Fibroblast of skin of back (primary cell): Measurements from ENCODE around the gene GDPD5.

Source experiments
- DNase-seq: peaks from one replicate; pipeline ENCODE4 v3.0.0-alpha.2; 2013

GDPD5 gene

DNA sequence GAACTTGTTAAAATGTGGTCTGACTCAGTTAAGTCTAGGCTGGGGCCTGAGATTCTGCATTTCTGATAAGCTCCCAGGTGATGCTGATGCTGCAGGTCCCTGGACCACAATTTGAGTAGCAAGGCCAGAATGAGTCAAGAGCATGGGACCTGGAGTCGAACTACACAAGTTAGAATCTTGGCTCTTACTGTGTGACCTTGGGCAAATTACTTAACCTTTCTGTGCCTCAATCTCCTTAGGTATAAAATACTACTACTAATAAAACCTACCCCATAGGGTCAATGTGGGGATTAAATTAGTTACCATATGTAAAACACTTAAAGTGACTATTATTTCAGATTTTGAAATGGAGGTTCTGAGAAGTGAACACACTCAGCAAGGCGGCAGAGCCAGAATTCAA, 34.3 kb downstream of the GDPD5 start:
- no peak for DNase-seq

DNA sequence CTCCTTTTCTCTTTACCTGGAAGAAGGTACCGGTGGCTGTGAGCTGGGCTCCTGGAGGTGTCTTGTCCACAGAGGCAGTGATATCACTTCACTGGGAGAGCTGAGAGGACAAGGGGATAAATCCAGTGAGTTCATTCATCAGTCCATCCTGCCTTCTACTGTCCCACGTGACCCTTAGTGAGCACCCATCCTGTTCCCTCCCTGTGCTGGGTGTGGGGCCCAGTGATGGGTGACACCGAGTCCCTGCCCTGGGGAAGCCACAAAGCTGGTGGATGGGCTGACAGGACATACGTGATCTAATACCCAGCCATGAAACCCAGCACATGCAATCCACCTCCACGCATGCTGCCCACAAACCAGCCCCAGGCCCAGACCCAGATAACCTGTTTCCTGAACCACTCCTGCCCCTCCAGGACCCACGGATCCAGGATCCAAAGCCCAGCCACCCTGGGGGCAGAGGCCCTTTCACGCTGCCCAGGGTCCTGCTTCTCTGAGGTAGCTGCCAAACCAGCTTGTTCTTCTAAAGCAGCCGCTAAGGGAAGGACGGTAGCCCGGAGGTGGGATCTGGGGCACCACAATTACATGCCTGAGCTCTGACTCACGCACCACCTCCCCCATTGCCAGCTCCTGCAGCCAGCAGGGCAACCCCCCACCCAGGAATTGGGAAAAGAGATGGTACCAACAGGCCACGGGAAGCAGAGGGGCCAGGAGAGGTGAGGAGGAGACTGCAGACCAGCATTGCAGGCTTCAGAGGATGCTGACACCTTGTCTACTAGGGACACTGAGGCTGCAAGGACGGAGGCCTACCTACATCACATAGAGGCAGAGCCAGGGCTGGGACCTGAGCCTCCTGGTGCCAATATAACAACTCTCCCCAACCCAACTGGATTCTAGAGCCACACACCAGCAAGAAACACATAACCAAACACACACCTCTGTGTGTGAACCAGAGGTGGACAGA, 35.2 kb downstream of the GDPD5 start:
- DNase-seq = peak; percentile 62

DNA sequence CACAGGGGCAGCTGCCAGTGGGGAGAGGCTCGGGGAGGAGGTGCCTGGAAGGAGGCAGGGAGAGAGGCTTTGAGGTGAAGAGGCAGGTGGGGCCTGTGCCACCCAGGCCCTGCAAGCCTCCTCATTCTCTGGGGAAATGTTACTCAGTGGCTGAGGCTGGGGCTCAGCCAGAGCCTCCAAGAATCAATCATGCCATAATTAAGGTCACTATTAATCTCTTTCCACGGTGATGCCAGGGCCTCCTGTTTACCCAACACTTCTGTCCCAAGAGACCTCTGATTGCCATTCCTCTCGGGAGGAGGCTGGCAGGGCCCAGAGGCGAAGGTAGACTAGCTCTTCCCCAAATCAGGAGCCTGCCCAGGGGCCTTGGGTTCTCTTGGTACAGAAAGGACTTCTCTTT, 38.4 kb downstream of the GDPD5 start:
- no peak for DNase-seq

DNA sequence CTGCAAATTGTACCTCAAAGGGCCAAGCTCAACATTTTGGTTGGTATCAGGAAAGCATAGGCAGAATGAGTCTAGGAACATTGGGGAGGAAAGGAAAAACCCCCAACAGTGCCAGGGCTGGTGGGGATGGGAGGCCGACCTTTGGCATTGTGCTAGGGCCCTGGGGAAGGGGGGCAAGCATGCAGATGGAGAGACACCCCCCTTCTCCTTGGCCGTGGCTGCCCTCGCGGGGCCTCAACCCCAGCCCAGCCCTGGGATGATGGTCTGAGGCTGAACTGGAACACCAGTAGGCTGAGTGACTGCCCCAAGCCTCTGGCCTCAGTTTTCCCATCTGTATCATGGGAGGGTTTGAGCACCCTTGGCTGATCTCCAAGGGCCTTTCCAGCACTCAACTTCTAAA, 40.0 kb downstream of the GDPD5 start:
- no peak for DNase-seq

DNA sequence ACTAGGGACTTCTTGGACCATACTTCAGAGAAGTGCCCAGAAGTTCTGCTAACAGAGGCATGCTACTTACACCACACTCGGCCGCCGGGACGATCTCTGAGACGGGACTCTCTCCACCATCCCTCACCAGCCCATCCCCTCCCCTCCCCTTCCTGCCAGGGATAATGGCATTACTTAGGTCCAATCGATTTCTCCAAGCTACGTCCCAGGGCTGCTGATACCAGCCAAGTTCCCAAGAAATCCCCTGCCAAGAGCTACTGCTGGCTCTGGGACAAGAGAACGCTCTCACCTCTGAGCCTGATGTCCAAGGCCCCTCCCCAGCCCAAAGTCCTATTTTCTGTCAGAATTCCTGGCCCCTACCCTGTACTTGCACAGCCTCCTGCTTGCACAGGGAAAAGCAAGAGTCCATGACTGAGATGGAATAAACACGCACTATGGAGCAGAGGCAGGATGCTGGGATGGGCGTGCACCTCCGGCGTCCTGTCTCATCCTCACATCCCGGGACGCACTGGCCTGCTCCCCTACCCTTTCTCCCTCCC, 42.7 kb downstream of the GDPD5 start:
- no peak for DNase-seq

DNA sequence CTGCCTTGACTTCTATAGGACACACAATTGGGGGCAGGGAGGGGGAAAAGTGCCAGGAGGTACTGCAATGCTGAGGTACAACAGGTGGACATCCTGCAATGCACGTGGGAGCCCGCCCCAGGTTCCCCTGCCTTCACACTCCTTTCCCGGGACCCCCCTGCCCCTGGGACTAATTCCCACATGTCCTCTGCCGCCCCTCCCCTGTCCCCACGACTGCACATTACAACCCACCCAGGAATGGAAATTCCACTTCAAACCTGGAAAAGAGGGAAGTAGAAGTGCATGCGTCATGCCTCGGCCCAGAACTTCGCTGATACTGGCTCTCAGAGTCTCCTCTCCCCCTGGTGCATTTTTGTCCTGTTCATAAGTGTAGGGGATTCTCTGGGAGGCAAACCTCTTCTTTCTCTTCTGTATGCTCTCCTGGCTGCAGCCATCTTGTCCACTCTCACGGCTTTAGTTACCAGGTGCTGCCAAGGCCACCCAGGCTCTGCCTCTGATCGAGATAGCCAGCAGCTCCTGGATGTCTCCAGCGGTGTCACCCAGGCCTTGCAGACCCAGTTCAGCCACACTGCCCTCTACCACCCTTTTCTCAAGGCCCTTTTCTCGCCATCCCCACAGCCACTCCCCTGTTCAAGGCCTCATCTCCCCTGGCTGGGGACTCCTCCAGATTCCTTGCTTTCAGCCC, 43.7 kb downstream of the GDPD5 start:
- no peak for DNase-seq

DNA sequence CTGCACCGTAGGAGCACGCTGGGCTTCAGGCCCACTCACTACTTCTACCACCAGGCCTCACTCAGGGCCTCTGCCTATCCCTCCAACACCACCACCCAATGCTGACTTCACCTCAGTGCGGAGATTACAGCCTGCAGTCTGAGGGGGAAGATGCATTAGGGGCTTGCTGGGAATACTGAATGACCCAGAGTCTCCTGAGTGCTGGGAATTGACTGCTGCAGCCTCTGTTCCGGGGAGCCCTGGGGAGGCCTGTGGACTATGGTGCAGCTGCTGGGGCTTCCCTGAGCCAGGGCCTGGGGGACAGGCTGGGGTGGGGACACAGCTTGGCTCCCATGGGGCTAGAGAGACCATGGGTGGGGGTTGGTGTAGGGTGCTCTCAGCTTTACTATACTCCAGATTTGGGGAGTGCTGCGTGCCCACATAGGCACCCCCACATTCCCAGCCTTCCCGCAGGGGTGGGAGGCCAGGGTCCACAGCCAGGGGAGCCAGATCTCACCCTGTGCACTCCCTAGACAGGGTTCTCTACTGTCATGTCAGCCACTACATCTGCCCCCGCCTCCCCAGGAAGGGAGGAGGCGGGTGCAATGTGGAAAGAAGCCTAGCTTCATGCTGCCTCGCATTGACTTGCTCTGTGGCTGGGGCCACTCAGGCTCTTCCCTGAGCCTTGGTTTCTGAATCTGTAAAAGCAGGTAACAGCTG, 44.4 kb downstream of the GDPD5 start:
- no peak for DNase-seq

DNA sequence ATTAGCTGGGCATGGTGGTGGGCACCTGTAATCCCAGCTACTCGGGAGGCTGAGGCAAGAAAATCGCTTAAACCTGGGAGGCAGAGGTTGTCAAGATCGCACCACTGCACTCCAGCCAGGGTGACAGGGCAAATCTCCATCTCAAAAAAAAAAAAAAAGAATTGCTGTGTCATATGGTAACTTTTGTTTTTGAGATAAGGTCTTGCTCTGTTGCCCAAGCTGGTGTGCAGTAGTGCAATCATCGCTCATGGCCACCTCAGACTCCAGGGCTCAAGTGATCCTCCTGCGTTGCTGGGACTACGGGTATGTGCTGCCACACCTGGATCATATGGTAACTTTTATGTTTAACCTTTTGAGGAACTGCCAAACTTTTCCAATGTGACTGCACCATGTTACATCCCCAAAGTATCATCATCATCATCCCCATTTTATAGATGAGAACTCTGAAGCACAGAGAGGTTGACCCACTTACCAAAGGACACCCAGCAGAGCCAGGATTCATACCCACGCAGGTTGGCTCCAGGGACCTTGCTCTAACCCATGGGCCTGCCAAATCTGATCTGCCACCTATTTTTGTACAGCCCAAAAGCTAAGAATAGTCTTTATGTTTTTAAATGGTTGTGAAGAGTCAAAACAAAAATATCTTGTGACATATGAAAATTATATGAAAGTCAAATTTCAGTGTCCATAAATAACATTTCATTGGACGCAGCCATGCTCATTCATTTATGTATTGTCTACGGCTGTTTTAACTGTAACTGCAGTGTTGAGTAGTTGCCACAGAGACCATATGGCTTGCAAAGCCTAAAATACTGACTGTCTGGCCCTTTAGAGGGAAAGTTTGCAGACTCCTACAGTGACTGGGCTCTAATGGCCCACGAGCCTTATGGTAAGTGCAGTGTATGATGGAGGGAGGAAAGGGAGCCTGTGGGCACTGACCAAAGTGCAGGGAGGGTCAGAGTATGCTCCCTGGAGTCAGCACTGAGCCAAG, 45.3 kb downstream of the GDPD5 start:
- DNase-seq = no peak

DNA sequence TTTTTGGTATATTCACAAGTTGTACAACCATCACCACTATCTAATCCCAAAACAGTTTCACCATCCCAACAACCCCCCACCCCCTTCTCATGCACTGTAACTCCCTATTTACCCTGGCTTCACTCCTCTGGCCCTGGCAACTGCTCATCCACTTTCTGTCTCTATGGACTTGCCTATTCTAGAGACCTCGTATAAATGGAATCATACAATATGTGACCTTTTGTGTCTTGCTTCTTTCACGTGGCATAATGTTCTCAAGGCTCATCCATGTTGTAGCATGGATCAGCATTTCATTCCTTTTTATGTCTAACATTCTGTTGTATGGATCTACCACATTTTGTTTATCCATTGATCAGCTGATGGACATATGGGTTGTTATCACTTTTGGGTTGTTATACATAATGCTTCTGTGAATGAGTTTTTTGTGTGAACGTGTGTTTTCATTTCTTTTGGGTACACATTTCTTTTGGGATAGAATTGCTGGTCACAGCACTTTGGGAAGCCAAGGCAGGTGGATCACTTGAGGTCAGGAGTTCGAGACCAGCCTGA, 46.1 kb downstream of the GDPD5 start:
- DNase-seq = no peak

DNA sequence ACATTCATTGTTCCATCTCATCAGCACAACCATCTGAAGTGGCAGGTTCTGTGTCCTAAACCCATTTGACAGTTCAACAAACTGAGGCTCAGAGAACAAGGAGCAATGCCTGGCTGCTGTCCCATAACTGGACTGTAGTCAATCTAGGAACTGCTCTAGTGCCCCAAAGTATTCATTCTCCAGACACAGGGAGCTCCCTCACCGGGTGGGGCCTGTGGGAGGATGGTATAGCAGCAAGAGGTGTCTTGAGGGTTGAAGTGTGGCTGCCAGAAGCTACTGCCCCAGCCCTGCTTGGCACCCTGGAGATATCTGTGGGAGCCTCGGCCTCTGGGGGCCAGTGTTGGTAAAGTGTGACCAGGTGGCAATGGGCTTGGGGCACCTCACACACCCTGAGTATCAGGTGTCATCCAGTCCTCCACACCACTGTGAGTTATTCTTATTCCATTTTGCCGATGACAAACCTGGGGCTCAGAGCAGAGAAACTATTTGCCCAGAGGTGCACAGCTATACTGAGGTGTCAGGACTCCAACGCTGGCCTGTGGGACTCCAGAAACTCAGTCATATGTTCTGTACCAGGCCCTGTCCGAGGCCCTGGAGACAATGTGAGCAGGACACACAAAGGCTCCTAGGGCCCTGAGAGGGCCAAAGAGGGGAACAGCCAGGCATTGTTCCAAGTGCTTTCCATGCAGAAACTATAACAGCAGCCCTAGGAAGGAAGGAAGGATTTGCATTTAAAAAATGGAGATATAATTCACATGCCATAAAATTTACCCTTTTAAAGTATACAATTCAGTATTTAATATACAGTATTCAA, 46.8 kb downstream of the GDPD5 start:
- no peak for DNase-seq

DNA sequence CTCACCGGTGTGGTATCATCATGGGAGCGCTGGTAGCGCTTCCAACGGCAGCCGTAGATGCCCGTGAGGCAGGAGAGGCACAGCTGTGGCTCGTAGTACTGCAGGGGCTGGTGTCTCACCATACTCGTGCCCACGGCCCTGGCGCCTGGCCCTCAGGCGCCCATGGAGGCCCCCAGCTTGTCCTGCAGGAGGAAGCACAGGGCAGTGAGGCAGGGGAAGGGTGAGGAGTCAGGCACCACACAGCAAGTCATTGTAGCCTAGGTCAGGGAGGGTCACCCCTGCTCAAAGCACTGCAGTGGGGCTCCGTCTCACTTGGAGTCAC, 48.2 kb downstream of the GDPD5 start:
- DNase-seq = no peak

DNA sequence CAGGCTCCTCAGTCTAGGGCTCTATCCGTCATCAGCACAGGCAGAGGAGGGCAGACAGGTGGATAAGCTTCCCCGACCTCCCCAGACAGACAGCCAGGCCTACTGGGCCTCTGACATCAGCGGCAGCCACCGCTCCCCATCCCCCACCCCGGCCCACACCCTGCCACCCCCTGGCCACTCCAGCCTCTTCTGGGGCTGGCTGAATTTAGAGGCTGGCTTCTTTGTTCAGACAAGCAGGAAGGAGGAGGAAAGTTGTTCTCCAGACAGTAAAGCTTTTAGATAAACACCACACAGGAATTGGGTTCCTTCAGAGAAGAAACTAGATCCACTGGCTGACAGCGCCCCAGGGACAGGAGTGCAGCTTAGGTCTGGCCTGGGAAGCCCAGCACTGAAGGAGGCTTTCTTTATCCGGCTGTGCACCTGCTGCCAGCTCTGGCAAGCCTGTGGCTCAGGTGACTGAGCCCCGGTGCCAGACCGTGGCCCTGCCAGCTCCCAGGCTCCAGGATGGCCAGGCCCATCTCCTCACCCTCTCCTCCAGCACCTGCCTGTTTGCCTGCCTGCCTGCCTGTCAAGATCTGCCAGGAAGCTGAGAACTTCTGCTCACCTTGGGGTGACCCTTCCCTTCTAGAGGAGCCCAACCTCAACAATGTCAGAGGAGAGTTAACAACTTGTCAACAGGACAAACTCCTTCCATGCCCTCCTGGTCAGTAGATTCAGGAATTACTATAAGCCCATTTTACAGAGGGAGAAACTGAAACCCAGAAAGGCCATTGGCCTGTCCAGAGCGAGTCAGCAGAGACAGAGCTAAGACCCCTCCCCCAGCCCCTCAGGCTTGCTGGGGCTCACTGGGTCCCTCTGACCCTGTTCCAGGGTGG, 48.8 kb downstream of the GDPD5 start:
- no peak for DNase-seq

DNA sequence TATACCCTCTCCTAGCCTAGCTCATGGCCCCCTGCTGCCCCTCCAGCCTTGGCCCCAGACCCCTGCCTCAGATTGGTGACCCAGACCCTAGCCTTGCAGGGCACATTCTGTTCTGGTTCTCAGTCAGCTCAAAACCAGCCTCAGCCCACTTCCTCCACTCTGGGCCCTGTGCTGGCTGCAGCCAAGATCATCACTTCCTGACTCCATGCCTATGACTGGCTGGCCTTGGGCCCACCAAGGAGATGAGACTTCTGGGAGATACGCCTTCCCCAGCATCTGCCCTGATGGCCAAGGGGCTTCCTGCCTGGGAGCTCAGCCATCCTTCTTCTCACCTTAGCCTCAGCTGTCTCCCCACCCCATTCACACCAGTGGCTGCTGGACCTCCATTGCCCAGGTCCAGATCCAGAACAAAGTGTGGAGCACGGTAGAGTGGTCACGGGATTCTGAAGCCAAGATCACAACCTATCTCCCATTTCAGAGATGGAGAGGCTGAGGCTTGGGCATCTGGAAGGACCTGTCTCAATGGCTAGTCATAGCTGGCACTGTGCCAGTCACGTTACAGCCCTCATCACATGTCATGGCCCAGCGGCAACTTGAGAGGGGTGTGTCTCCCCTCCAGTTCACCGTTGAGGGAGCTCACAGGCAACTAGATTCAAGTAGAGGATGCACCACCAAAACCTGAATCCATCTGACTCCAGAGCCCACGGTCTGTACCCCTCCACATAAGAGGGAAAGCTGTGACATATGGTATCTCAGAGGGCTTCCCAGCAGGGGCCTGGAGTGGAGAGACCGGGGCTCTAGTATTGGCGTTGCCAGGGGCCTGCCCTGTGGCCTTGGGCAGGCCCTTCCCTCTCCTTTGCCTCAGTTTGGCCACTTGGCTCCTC, 49.7 kb downstream of the GDPD5 start:
- DNase-seq = peak; percentile 40

DNA sequence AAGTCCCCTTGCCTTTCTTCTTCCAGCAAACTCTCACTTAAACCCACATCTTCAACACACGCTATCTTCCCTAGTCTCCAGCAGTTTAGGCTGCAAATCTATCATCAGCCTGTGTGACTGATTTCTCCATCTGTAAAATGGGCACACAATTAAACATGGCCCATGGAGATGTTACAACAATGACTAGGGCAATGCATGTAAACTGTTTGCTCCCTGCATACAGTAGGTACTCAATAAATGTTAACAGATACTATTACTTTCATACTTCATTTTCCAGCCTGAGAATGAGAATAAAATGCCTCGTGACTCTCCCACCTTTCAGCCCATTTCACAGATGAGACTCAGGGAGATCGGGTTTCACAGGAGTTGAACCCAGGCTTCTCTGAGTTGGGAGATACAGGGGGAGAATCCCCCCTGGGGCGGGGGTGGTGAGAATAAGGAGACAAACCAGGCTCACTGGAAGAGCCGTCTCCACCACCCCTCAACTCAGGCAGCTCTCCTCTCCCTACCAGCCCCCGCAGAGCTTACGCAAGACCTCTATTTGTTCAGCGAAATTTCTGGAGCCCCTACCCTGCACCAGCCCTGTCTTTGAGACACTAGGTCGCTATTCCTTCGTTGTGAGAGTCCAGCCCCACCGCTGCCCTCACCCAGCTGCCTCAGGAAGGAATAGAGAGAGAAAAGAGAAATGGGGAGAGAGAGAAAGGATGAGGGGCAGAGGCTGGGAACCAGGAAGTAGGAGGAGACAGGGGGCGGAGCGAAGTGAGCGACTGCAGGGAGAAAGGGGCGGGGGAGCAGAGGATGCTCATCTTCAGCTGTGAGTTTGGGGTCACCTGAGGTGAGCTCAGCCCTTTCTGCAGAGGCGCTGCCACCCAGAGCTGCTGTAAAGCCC, 50.6 kb downstream of the GDPD5 start:
- DNase-seq = peak; percentile 60

DNA sequence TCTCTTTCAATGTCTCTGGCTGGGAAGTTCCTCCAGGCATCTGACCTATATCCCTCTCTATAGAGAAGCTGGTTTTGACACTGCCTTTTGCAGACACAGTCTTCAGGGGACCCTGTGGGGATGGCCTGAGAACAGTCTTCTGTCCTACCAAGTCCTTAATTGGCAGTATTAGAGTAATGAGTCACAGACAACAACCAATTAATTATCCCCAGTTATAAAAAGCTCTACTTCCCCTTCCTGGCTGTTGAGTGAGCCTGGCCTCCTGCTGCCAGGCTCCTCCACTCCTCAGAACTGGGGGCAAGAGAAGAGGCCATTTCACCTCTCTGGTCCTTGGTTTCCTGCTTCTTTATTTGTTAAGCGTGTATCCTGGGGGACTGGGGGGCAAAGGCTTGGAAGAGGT, 51.5 kb downstream of the GDPD5 start:
- DNase-seq = no peak

DNA sequence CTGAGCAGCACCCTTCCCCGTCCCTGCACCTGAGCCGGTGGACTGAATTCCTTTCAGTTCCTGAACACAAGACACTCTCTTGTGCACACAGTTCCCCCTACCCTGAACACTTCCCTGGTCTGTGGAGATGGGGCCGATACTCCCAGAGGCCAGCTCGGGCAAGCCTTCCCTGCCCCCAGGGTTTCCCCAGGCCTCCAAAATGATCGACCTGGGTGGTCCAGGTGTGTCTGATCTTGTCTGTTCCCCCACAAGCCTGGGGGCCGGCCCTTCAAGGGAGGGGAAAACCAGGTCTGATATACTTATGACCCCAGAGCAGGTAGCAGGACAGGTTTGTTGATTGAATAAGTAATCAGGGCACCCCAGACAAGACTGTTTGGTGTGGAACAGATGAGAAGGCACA, 52.1 kb downstream of the GDPD5 start:
- DNase-seq = no peak

DNA sequence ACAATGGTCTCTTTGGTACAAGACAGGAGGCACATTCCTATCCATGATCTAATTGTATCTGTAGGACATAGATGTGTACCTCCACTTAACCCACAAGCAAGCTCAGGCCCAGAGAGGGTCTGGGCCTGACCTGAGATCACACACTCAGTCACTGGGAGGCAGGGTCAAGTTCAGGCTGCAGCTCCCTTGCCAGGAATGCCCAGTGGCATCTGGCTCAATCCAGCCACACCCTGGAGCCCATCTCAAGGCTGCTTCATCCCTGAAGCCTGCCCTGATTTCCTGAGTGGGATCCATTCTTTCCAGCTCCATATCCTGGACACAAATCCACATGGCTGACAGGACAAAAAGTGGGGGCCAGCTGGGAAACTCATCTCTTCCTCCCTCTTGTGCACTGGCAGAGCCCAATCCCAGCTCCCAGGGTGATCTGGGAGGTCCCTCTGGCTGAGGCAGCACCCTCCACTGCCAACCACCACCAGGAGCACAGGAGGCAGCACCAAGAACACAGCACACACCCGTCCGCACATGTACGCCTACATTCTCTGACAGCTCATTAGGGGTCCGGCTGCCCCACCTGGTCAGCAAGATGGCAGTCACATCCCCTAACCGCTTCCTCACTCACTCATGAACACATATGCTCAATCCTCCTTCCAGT, 53.5 kb downstream of the GDPD5 start:
- no peak for DNase-seq
